Left kidney (tissue), 2 donors: ENCODE results near the gene HOXC12. TPM values are rescaled to one million over a fixed set of nuclear protein-coding genes. Genes with fewer than 3 reads are reported as not detected.

Source experiments
- DNase-seq: peaks from one replicate; pipeline ENCODE4 v3.0.0-alpha.2; 2013
- polyA plus RNA-seq: library from polyadenylated mRNA; unstranded; fragments of 120-200 nt; gene quantifications from one replicate; pipeline ENCODE4 v1.2.1, GENCODE V29; 2013; ENCODE audit not compliant: insufficient read length

HOXC12 gene
- polyA plus RNA-seq, 1 donor, result not detected

GRCh38 chr12:53983950-53984572 is 29.4 kb downstream of the HOXC12 start:
- no peak for DNase-seq

- peak; percentile 99 for DNase-seq
Measured at GRCh38 chr12:53984901-53985691, 30.4 kb downstream of the HOXC12 start, which contains the start of gene HOXC10. Gene HOXC10 (plus strand): TSS chr12:53985146. CDS start chr12:53985260, 114 bp downstream.

GRCh38 chr12:53985692-53985993 is 30.9 kb downstream of the HOXC12 start:
- DNase-seq, result no peak

DNA sequence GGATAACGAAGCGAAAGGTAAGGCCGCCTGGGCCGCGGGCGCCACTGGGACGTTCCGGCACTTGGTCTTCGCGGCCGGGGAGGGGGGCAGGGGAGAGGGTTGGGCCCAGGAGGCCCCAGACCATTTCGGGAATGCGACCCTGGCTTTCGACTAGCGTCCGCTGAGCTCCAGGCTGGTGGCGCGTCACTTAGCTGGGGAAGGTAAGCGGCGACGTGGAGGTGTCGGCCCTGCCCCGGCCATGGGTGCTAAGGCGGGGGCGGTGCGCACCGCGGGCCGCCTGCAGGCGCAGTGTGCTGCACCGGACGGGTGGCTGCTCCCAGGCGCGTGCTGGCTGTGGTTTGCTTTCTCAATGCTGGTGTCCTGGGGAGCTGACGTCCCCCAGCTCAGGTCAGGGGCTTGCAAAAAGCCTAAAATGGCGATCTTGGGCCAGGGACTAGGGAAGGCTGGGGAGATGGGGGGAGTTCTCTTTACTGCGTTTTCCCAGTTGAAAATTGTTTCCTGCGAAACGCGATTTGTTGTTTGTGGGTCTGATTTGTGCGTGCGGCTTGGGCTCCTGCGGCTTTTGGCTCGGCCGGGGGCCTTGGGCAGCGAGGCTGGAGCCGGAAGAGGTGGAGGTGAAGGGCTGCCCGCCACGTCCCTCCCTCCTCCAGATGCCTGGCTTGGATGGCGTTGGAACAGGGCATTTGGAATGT is 31.4 kb downstream of the HOXC12 start:
- DNase-seq, result no peak

DNA sequence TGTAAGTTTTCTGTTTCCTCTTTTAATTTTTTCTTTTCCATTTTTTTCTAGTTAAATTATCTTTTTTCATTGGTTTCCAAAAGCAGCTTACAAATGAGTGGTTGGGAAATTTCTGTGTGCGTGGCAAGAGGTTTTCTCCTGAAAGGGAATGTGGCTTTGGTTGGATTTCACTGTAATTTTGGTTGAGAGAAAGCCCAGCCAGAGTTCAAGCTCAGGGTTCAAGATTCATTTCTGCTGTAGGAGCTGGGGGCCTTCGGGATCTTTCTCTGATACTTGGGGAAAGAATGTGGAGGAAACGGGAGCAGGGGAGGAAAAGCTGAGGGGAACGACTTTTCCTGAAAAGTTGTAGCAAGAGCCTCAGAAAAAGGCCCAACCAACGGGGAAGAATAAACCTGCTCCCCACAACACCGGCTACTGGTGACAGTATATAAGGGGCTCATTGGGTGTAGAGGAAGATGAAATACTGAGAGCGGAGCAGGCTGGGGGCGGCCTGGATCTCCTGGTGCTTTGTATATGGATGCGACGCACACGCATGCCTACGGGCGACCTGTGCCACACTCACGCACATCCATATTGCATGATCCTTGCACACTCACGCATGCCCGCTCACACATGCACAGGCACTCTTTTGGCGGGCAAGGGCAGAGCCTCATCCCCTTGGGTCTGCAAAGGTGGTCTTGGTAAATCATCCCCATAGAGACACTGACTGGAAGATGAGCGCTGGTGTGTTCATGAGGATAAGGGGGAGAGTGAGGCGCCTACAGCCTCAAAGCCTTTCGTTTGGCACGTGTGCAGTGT is 32.2 kb downstream of the HOXC12 start:
- no peak for DNase-seq

GRCh38 chr12:53987787-53988230 is 33.1 kb downstream of the HOXC12 start:
- no peak for DNase-seq

- DNase-seq, result no peak
Measured at GRCh38 chr12:53988541-53989226, 34.0 kb downstream of the HOXC12 start.

DNA sequence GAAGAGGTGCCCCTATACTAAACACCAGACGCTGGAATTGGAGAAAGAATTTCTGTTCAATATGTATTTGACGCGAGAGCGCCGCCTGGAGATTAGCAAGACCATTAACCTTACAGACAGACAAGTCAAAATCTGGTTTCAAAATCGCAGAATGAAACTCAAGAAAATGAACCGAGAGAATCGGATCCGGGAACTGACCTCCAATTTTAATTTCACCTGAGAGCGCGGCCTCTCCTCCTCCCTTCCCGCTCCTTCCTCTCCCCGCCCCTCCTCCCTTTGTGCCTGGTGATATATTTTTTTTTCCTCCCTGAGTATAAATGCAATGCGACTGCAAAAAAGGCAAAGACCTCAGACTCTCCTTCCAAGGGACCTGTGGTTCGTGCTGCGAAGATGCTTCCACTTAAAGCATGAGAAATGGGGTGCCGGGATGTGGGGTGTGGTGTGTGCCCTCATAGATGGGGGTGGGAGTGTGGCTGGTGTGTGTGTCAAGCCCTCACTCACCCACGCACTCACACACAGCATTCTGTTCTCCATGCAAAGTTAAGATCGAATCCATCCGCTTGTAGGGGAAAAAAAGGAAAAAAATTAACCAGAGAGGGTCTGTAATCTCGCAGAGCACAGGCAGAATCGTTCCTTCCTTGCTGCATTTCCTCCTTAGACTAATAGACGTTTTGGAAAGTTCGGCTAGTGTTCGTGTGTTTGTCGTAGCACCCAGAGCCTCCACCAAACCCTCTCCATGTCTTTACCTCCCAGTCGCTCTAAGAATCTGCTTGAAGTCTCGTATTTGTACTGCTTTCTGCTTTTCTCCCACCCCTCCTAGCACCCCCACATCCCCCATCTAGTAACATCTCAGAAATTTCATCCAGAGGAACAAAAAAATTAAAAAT is 34.8 kb downstream of the HOXC12 start:
- no peak for DNase-seq

DNA sequence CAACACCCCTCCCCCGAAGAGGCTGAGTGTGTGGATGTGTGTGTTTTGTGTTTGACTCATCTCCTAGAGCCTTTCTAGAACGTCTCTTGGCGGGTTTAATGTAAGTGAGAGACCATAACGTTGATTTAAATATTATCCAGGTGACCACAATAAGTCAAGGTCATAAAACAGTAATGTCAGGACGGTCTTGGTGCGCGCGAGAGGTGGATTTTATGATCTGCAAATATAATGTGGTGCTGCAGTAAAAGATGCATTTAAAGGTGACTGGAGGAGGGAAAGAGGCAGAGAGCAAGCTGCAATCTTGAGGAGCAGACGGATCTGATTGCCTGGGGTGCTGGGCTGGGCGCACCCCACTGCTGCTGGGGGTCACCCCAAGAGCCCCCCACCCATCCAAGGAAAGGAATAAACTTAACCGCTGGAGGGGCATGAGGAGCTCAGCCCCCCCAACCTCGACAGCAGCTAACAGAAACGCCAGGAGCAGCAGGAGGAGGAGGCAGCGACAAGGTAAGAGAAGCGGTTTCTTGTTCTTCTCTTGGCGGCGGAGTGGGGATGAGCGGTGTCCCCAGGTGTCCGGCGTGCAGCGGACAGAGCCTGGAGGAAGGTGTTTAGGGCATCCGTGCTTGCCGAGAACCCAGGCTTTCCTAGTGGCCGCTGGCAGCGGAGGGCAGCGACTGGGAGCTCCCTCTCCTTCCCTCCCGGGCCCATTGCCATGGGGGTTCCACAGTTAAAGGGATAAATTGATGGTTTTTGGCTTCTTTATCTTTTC is 35.8 kb downstream of the HOXC12 start:
- DNase-seq, result no peak

DNA sequence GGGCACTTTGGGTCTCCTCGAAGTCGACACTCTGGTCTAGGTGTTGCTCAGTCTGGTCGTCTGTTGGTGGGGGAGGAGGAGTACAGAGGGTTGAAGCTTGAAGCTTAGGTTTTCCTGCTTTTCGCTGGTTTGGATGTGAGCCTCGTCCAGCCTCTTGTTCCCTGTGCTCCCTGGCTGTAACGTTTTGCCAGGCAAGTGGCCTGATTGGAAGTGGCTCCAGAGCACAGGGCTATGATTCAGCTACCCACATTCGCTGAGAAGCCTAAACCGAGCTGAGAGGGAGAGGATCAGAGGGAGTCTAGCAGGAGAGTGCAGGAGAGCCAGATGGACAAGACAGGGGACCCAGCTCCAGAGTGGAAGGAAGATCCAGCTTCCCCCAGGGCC is 36.4 kb downstream of the HOXC12 start:
- no peak for DNase-seq

- no peak for DNase-seq
Measured at GRCh38 chr12:53992377-53992889, 37.7 kb downstream of the HOXC12 start.

DNA sequence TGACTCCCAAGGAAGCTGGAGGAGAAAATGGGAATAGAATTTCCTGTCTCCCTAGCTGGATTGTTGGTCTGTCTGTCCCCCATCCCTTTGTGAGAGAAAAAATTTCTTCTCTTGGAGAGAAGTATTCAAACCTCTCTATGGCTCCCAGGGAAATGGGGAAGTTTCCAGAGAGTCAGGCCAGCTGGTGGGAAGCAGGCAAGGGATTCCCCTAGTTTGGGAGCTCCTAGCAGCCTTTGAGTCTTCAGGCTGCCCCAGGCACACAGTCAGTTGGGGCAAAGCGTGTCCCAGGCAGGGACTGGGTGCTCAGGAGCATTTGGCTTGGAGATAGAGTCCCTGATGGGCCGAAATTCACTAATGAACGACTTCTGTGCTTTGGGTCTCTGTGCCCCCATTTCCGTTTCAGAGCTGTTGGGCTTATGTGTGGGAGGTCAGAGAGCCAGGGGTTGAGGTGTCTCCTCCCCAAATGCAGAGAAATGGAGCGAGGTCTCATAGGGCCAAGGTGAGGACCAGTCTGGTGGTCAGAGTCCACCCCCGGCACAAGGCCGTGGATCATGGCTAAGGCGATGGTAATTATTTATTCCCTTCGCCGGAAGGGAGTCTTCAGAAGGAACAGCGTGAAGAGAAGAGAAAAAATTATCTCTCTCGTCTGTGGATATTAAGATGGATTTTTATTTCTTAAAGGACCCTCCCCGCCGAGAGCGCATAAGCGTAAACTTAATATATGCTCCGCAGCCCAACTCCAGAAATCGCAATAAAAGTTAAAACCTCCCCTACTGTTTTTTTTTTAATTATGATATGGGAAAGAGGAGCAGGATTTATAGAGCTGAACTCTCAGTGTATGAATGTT is 38.7 kb downstream of the HOXC12 start:
- DNase-seq, result no peak

DNA sequence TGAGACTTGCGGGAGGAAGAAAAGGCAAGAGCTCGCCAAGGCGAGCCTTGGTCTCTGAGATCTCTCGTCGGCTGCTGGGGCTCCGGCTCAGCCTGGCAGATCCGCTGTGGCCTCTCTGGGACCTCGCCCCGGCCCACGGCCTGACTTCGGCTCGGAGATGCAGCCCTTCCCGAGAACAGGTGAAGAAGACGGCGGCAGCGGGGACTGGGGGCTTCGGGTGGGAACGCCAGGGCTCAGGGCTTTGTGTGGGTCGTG is 39.2 kb downstream of the HOXC12 start:
- DNase-seq, result no peak

DNA sequence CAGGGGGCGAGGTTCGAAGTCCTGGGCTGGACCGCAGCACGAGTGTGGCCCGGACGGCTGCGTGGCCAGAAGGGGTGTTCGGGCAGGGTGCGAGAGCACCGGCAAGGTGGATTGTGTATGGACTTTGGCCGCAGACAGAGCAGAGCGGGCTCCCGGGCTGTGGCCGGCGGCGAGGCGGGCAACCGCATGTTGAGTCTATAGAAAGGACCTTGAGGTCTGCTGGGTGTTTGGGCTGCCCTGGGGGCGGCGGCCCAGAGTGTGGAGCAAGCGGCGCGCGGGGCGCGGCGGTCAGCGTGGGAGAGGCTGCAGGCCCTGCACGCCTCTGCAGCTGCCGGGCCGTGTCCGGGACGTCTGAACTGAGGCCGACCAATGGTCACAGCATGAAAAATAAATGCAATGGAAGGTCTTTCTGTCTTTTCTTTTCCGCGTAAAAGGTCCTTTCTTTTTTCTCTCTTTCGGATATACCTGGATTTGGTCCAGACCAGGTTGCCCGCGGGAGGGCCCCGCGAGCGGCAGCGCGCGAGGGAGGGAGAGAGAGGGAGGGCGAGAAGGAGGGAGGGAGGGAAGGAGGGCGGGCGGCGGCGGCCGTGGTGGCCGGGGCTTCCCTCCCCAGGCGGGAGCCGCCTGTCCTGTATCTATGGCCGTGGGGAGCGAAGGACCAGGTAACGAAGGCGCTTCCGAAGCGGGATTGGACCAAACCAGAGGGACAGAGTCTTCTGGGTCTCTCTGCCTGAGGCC is 39.7 kb downstream of the HOXC12 start:
- DNase-seq, result no peak

GRCh38 chr12:53995002-53995377 is 40.3 kb downstream of the HOXC12 start:
- DNase-seq, result no peak

DNA sequence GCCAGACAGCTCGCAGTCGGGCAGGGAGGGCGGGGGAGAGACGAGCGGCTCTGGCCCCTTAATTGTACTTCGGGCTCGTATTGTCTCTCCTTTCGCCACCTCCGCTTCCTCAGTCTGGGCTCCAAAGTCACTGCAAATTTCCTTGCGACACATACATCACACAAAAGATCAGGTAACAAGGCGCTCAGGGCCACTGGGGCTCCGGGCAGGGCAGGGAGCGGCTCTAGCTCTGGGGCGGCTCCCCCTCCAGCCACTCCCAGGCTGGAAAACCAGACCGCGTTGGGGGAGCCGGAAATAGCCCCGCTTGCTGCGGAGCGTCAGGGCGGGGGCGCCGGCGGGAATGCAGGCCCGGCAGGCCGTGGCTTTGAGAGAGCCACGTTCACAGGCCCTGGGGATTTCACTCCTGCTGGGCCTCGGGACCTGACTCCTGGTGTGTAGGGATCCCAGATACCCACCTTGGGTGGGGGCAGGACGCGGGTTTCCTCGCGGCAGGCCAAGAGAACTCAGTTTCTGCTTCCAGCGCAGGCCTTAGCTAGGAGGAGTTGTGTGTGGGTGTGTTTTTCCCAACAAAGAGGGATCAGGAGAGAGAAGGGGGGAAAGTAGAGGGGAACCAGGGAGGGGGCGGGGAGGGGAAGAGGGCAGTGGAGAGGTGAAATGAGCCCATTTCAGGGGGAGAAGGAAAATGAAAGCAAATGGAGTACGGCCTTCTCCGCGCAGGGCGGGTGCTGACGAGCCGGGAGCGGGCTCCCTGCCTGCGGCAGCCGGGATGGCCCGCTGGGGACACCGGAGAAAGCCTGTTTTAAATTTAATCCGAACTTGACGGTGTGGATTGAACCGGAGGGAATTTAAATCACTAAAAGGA is 40.9 kb downstream of the HOXC12 start:
- no peak for DNase-seq
